Loucy (cell line): Measurements from ENCODE around the gene PPP1R3D.

Source experiments
- H2AFZ ChIP-seq: fragments of 200-600 bp; sonication (generic); 2 replicates; pipeline ENCODE4 v1.6.0; 2016; ENCODE audit warnings: antibody characterized with exemption, mild to moderate bottlenecking, low read length, moderate library complexity
- H3F3A ChIP-seq: fragments of 200-600 bp; 2 replicates; pipeline ENCODE4 v1.6.0; 2016; ENCODE audit warnings: antibody characterized with exemption, low read depth, mild to moderate bottlenecking
- H3K27me3 ChIP-seq: fragments of 200-600 bp; sonication (generic); 2 replicates; pipeline ENCODE4 v1.6.1; 2014; ENCODE audit warnings: low read length, mild to moderate bottlenecking; ENCODE audit not compliant: insufficient read depth, poor library complexity, severe bottlenecking
- H3K36me3 ChIP-seq: fragments of 200-600 bp; sonication (generic); 2 replicates; pipeline ENCODE4 v1.6.1; 2016; ENCODE audit warnings: low read length; ENCODE audit not compliant: insufficient read depth
- H3K4me1 ChIP-seq: fragments of 200-600 bp; sonication (generic); 2 replicates; pipeline ENCODE4 v1.5.1; 2014; ENCODE audit warnings: low read length, mild to moderate bottlenecking; ENCODE audit not compliant: insufficient read depth, poor library complexity, severe bottlenecking
- H3K4me2 ChIP-seq: fragments of 200-600 bp; sonication (generic); 2 replicates; pipeline ENCODE4 v1.6.0; 2014; ENCODE audit warnings: antibody characterized with exemption, low read length, low read depth, mild to moderate bottlenecking; ENCODE audit not compliant: poor library complexity, severe bottlenecking
- H3K4me3 ChIP-seq: fragments of 200-600 bp; sonication (generic); 2 replicates; pipeline ENCODE4 v1.5.1; 2014; ENCODE audit warnings: low read length, mild to moderate bottlenecking, mixed read lengths; ENCODE audit not compliant: poor library complexity, severe bottlenecking
- H3K79me2 ChIP-seq: fragments of 200-600 bp; sonication (generic); 2 replicates; pipeline ENCODE4 v1.6.1; 2014; ENCODE audit warnings: low read length; ENCODE audit not compliant: insufficient read depth
- H3K9ac ChIP-seq: fragments of 200-600 bp; sonication (generic); 2 replicates; pipeline ENCODE4 v1.6.0; 2014; ENCODE audit warnings: mild to moderate bottlenecking, low read depth, low read length, moderate library complexity; ENCODE audit not compliant: poor library complexity, severe bottlenecking
- H3K9me2 ChIP-seq: fragments of 200-600 bp; sonication (generic); replicated peaks from 2 replicates; pipeline ENCODE4 v1.6.1; 2016; ENCODE audit warnings: low read depth, low read length, mixed read lengths
- H3K9me3 ChIP-seq: fragments of 200-600 bp; sonication (generic); 2 replicates; pipeline ENCODE4 v1.6.1; 2014; ENCODE audit warnings: mild to moderate bottlenecking, antibody characterized with exemption, low read length, low read depth; ENCODE audit not compliant: insufficient read depth
- H4K20me1 ChIP-seq: fragments of 200-600 bp; sonication (generic); 2 replicates; pipeline ENCODE4 v1.6.0; 2014; ENCODE audit warnings: antibody characterized with exemption, low read length, mild to moderate bottlenecking; ENCODE audit not compliant: insufficient read depth, poor library complexity, severe bottlenecking
- EZH2phosphoT487 ChIP-seq: fragments of 200-600 bp; IDR thresholded peaks from 2 replicates; pipeline ENCODE4 v1.6.1; 2018; ENCODE audit warnings: antibody characterized with exemption, mild to moderate bottlenecking, moderate library complexity, borderline replicate concordance
- TF ChIP-seq, protein P1 (sequence below): fragments of 200-600 bp; sonication (generic); conservative IDR thresholded peaks from 2 replicates; pipeline ENCODE4 v1.5.1; 2014; ENCODE audit warnings: mild to moderate bottlenecking, antibody characterized with exemption, low read length

The PPP1R3D gene

DNA sequence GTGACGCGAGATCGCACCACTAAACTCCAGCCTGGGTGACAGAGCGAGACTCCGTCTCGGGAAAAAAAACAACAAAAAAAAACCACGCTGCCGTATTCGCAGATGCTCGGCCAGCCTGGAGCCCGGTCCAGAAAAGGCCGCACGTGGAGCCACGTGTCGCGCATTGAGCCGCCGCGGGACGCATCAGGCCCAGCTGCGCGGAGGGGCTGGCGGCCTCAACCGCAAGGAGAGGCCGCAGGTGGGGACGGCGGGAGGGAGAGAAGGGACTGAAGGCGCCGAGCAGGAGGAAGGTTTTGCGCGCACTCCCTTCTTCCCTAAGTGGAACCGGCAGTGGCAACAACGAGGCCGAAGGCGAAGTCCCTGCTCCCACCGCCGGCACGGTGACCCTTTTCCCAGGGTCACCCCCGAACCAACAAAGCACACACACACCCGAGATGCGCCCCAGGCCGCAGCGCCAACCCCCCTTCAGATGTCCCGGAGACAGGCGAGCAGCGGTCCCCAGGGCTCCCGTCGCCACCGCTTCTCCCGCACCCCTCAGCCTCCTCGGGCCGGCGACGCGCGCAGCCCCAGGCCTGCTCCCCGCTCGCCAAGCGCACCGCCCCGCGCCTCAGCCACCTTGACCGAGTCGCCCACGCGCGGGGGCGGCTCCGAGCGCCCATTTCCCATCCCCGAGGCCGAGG is 7.3 kb downstream of the PPP1R3D start:
- no peaks in the 10 kb centered on the region for H3K9me2 ChIP-seq
- H3K4me2 ChIP-seq = no peak overlapping the region
- no peak overlapping the region for H3K4me3 ChIP-seq
- H3K36me3 ChIP-seq = no peaks in the 10 kb centered on the region
- no peaks in the 10 kb centered on the region for H3K4me1 ChIP-seq
- H3K9ac ChIP-seq = no peak overlapping the region
- no peak for TF ChIP-seq EZH2phosphoT487
- TF ChIP-seq, protein P1, sequence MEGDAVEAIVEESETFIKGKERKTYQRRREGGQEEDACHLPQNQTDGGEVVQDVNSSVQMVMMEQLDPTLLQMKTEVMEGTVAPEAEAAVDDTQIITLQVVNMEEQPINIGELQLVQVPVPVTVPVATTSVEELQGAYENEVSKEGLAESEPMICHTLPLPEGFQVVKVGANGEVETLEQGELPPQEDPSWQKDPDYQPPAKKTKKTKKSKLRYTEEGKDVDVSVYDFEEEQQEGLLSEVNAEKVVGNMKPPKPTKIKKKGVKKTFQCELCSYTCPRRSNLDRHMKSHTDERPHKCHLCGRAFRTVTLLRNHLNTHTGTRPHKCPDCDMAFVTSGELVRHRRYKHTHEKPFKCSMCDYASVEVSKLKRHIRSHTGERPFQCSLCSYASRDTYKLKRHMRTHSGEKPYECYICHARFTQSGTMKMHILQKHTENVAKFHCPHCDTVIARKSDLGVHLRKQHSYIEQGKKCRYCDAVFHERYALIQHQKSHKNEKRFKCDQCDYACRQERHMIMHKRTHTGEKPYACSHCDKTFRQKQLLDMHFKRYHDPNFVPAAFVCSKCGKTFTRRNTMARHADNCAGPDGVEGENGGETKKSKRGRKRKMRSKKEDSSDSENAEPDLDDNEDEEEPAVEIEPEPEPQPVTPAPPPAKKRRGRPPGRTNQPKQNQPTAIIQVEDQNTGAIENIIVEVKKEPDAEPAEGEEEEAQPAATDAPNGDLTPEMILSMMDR = no peak
- no peaks in the 10 kb centered on the region for H3K9me3 ChIP-seq
- no peaks in the 10 kb centered on the region for H3F3A ChIP-seq
- H2AFZ ChIP-seq = no peak overlapping the region
- H4K20me1 ChIP-seq = no peaks in the 10 kb centered on the region
- H3K79me2 ChIP-seq = no peaks in the 10 kb centered on the region
- no peaks in the 10 kb centered on the region for H3K27me3 ChIP-seq

DNA sequence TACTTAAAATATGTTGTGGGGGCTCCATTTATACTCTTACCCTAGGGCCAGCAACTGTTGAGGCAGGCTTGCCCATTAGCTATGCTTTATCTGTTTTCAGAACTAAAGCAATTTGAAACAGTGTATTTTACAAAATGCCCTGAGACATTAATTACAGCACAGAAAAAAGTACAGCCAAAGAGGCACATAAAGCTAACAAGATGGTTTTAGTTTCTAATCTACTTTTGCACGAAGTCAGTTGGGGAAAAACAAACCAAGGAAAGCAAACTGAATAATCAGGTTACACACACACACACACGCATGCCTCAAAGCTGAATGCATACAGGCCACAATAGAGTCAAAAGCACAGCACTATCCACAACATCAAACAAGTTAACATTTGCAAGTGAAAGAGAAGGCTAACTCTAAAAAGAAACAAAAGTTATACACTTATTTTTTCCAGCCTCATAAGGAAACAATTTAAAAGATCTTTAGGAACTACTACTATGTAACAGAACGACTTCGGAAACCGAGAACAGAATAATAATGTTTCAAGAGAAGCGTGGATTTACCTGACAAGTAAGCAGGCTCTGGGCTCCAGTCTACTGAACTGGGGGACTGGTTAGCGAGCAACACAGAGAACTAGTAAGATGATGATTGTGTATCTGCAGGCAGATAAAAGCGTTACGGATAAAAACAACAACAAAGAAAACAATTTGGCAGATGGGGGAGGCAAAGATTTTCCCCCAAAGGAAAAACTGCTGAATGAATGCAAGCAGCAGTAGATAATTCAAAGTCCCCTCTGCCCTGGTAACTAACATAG is 8.4 kb downstream of the PPP1R3D start:
- Histone ChIP-seq H3F3A (no peaks in the 10 kb centered on the region), H3K9me2 (no peaks in the 10 kb centered on the region), H2AFZ (no peak overlapping the region), H3K4me2 (no peak overlapping the region), H3K4me3 (no peak overlapping the region), H3K9ac (no peak overlapping the region), H3K79me2 (no peaks in the 10 kb centered on the region), H3K9me3 (no peaks in the 10 kb centered on the region), H3K4me1 (no peaks in the 10 kb centered on the region), H3K27me3 (no peaks in the 10 kb centered on the region), H3K36me3 (no peaks in the 10 kb centered on the region), H4K20me1 (no peaks in the 10 kb centered on the region)
- no peak for TF ChIP-seq EZH2phosphoT487
- TF ChIP-seq, protein P1 = no peak

DNA sequence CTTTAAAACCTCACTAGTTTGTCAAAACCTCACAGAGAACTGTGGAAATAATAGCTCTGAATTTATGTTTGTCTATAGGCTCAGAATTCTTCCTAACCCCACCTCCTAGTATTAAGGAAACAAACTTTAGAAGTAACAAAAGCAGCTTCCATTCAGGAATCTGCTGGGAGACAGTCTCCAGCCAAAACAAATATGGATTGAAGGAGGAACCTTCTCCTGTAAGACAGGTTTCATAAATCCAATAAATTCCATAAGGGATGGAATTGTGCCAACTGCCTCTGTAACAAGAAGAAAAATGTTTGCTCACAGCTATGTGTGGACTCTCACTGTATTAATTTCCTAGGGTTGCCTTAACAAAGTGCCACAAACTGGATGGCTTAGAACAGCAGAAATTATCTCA is 14.2 kb downstream of the PPP1R3D start:
- Histone ChIP-seq H3F3A (no peaks in the 10 kb centered on the region), H3K9me3 (no peaks in the 10 kb centered on the region), H2AFZ (no peak overlapping the region), H3K4me3 (no peak overlapping the region), H3K9ac (no peak overlapping the region), H3K36me3 (no peaks in the 10 kb centered on the region), H3K4me1 (no peaks in the 10 kb centered on the region), H3K9me2 (no peaks in the 10 kb centered on the region), H3K27me3 (no peaks in the 10 kb centered on the region), H3K79me2 (no peaks in the 10 kb centered on the region), H3K4me2 (no peak overlapping the region), H4K20me1 (no peaks in the 10 kb centered on the region)
- TF ChIP-seq EZH2phosphoT487 = no peak
- TF ChIP-seq, protein P1 = no peak
